ENCODE results near the gene RHBDD2.

The RHBDD2 gene

GRCh38 chr7:75914169-75914654, 35.4 kb downstream of the RHBDD2 start:
- DNase-seq (no peak), ATAC-seq (replicated peaks) (no peak)
- no peaks in the 10 kb centered on the region for H3K9me3 Mint-ChIP-seq
- H3K36me3 Mint-ChIP-seq, result peaks cover 2 to 8% of the 10 kb centered on the region in 2 donors
- peaks cover 20 to 33% of the 10 kb centered on the region in 2 donors for H3K4me1 Mint-ChIP-seq
- H3K27me3 Mint-ChIP-seq, result no peaks in the 10 kb centered on the region
- H3K4me3 Mint-ChIP-seq, result peak overlapping the region; percentile 87 to 95
- peak overlapping the region; percentile 94 for H3K27ac Mint-ChIP-seq

GRCh38 chr7:75914655-75915415, 36.0 kb downstream of the RHBDD2 start, which contains the start of gene POR:
POR (plus strand) TSS chr7:75915155; CDS start chr7:75954002, 38,847 bp downstream.
- peak within 1 kb of the TSS; percentile 87 to 95 for H3K4me3 Mint-ChIP-seq
- DNase-seq (peak; percentile 97), ATAC-seq (replicated peaks) (peak; percentile 90 to 93)
- peak within 1 kb of the TSS; percentile 95 for H3K27ac Mint-ChIP-seq
- H3K9me3 Mint-ChIP-seq, result no peaks in the 10 kb centered on the region
- H3K4me1 Mint-ChIP-seq, result peaks cover 21 to 39% of the 10 kb centered on the region in 2 donors
- peaks cover 3 to 8% of the 10 kb centered on the region in 2 donors for H3K36me3 Mint-ChIP-seq
- H3K27me3 Mint-ChIP-seq, result no peaks in the 10 kb centered on the region

GRCh38 chr7:75915416-75916156, 36.8 kb downstream of the RHBDD2 start:
- DNase-seq (no peak), ATAC-seq (replicated peaks) (peak; percentile 38 to 42)
- Mint-ChIP-seq H3K4me1 (peaks cover 21 to 39% of the 10 kb centered on the region in 2 donors), H3K36me3 (peaks cover 3 to 9% of the 10 kb centered on the region in 2 donors), H3K27ac (peak overlapping the region; percentile 95), H3K27me3 (no peaks in the 10 kb centered on the region), H3K4me3 (peak overlapping the region; percentile 87 to 95), H3K9me3 (no peaks in the 10 kb centered on the region)

GRCh38 chr7:75916259-75916658, 37.4 kb downstream of the RHBDD2 start:
- Mint-ChIP-seq H3K27ac (no peak overlapping the region), H3K4me3 (peak overlapping the region; percentile 87 to 95), H3K27me3 (no peaks in the 10 kb centered on the region)

GRCh38 chr7:75916685-75917634, 38.1 kb downstream of the RHBDD2 start:
- H3K4me3 Mint-ChIP-seq, result peak overlapping the region in 1 of 2 donors; percentile 87

More at GRCh38 chr7:75916259-75916658, 37.4 kb downstream of the RHBDD2 start:
- Mint-ChIP-seq H3K36me3 (peaks cover 3 to 15% of the 10 kb centered on the region in 2 donors), H3K9me3 (no peaks in the 10 kb centered on the region), H3K4me1 (peaks cover 21 to 43% of the 10 kb centered on the region in 2 donors)
- DNase-seq (no peak), ATAC-seq (replicated peaks) (no peak)

GRCh38 chr7:75920431-75921161, 41.8 kb downstream of the RHBDD2 start:
- no peaks in the 10 kb centered on the region for H3K9me3 Mint-ChIP-seq
- no peak for DNase-seq
- no peaks in the 10 kb centered on the region for H3K27me3 Mint-ChIP-seq
- peaks cover 32 to 50% of the 10 kb centered on the region in 2 donors for H3K4me1 Mint-ChIP-seq
- no peak for ATAC-seq (replicated peaks)
- no peak overlapping the region for H3K4me3 Mint-ChIP-seq
- H3K36me3 Mint-ChIP-seq, result peaks cover 7 to 24% of the 10 kb centered on the region in 2 donors
- no peak overlapping the region for H3K27ac Mint-ChIP-seq

More at GRCh38 chr7:75916685-75917634, 38.1 kb downstream of the RHBDD2 start:
- H3K9me3 Mint-ChIP-seq, result no peaks in the 10 kb centered on the region
- DNase-seq (no peak), ATAC-seq (replicated peaks) (no peak)
- no peaks in the 10 kb centered on the region for H3K27me3 Mint-ChIP-seq
- no peak overlapping the region for H3K27ac Mint-ChIP-seq
- H3K4me1 Mint-ChIP-seq, result peaks cover 27 to 50% of the 10 kb centered on the region in 2 donors
- H3K36me3 Mint-ChIP-seq, result peaks cover 7 to 20% of the 10 kb centered on the region in 2 donors

GRCh38 chr7:75921479-75921878, 42.6 kb downstream of the RHBDD2 start:
- Mint-ChIP-seq H3K9me3 (no peaks in the 10 kb centered on the region), H3K27me3 (no peaks in the 10 kb centered on the region), H3K27ac (no peak overlapping the region), H3K4me3 (no peak overlapping the region), H3K36me3 (peaks cover 10 to 28% of the 10 kb centered on the region in 2 donors), H3K4me1 (peaks cover 26 to 42% of the 10 kb centered on the region in 2 donors)
- no peak for ATAC-seq (replicated peaks)
- no peak for DNase-seq

- no peak overlapping the region for H3K27ac Mint-ChIP-seq
Observed at GRCh38 chr7:75922966-75923603, 44.3 kb downstream of the RHBDD2 start.

GRCh38 chr7:75924256-75924655, 45.4 kb downstream of the RHBDD2 start:
- Mint-ChIP-seq H3K4me1 (peaks cover 26 to 42% of the 10 kb centered on the region in 2 donors), H3K27me3 (no peaks in the 10 kb centered on the region), H3K27ac (no peak overlapping the region), H3K36me3 (peaks cover 7 to 27% of the 10 kb centered on the region in 2 donors), H3K4me3 (no peak overlapping the region), H3K9me3 (no peaks in the 10 kb centered on the region)
- no peak for DNase-seq
- no peak for ATAC-seq (replicated peaks)

More at GRCh38 chr7:75922966-75923603, 44.3 kb downstream of the RHBDD2 start:
- H3K4me3 Mint-ChIP-seq, result no peak overlapping the region
- no peaks in the 10 kb centered on the region for H3K27me3 Mint-ChIP-seq
- H3K9me3 Mint-ChIP-seq, result no peaks in the 10 kb centered on the region
- no peak for DNase-seq
- ATAC-seq (replicated peaks), result no peak
- H3K4me1 Mint-ChIP-seq, result peaks cover 25 to 42% of the 10 kb centered on the region in 2 donors
- peaks cover 10 to 28% of the 10 kb centered on the region in 2 donors for H3K36me3 Mint-ChIP-seq

GRCh38 chr7:75924889-75925288, 46.1 kb downstream of the RHBDD2 start:
- peaks cover 0 to 1% of the 10 kb centered on the region in 2 donors for H3K9me3 Mint-ChIP-seq
- peak overlapping the region; percentile 85 for H3K27ac Mint-ChIP-seq
- ATAC-seq (replicated peaks) (no peak), DNase-seq (no peak)
- H3K4me3 Mint-ChIP-seq, result no peak overlapping the region
- H3K36me3 Mint-ChIP-seq, result peaks cover 7 to 29% of the 10 kb centered on the region in 2 donors
- H3K4me1 Mint-ChIP-seq, result peaks cover 26 to 36% of the 10 kb centered on the region in 2 donors
- H3K27me3 Mint-ChIP-seq, result no peaks in the 10 kb centered on the region

GRCh38 chr7:75925717-75926435, 47.0 kb downstream of the RHBDD2 start:
- H3K27me3 Mint-ChIP-seq, result no peaks in the 10 kb centered on the region
- ATAC-seq (replicated peaks) (no peak), DNase-seq (no peak)
- peaks cover 0 to 2% of the 10 kb centered on the region in 2 donors for H3K9me3 Mint-ChIP-seq
- H3K4me1 Mint-ChIP-seq, result peaks cover 29 to 36% of the 10 kb centered on the region in 2 donors
- no peak overlapping the region for H3K4me3 Mint-ChIP-seq
- peak overlapping the region; percentile 53 for H3K27ac Mint-ChIP-seq
- peaks cover 7 to 29% of the 10 kb centered on the region in 2 donors for H3K36me3 Mint-ChIP-seq

- Mint-ChIP-seq H3K27me3 (no peaks in the 10 kb centered on the region), H3K9me3 (peaks cover 0 to 2% of the 10 kb centered on the region in 2 donors), H3K27ac (peak overlapping the region; percentile 71), H3K4me1 (peaks cover 19 to 23% of the 10 kb centered on the region in 2 donors), H3K36me3 (peaks cover 6 to 28% of the 10 kb centered on the region in 2 donors), H3K4me3 (peak overlapping the region in 1 of 2 donors; percentile 21)
- DNase-seq, result peak; percentile 57
- ATAC-seq (replicated peaks), result peak; percentile 98
Observed at GRCh38 chr7:75928568-75928914, 49.7 kb downstream of the RHBDD2 start.
